GM12872 (cell line): ENCODE measurements around the gene PI4KB.

ENCODE experiments used
- CTCF ChIP-seq: IDR thresholded peaks from 3 replicates; pipeline ENCODE4 v1.5.1; 2011; ENCODE audit warnings: low read depth, mild to moderate bottlenecking, low read length, moderate library complexity; ENCODE audit not compliant: insufficient read depth

The PI4KB gene

GRCh38 chr1:151347523-151348246, 20.5 kb upstream of the PI4KB start:
- no peak for TF ChIP-seq CTCF

- no peak for TF ChIP-seq CTCF
These were observed 19.7 kb upstream of the PI4KB start, which contains the start of gene RFX5 for GRCh38 chr1:151346769-151347522. RFX5 (minus strand) TSS chr1:151347252; CDS start chr1:151346320, 932 bp downstream.

GRCh38 chr1:151346082-151346768, 19.0 kb upstream of the PI4KB start:
- TF ChIP-seq CTCF = no peak

- no peak for TF ChIP-seq CTCF
These were observed 17.1 kb upstream of the PI4KB start for GRCh38 chr1:151344291-151344690.

GRCh38 chr1:151343587-151343986, 16.4 kb upstream of the PI4KB start:
- no peak for TF ChIP-seq CTCF

GRCh38 chr1:151342569-151342968, 15.4 kb upstream of the PI4KB start:
- no peak for TF ChIP-seq CTCF

- TF ChIP-seq CTCF = no peak
These were observed 14.8 kb upstream of the PI4KB start for GRCh38 chr1:151342021-151342420.
